DND-41 (cell line): ENCODE results near the gene ENHO.

ENCODE experiments used
- ATAC-seq: fragments of 200-7000 bp; cut with Tn5 transposase; 3 replicates; pipeline ENCODE4 v1.9.1; 2021; ENCODE audit warnings: low read depth; ENCODE audit not compliant: insufficient read depth
- DNase-seq: peaks from one replicate; pipeline ENCODE4 v3.0.0-alpha.2; 2020
- H2AFZ ChIP-seq: 2 replicates; pipeline ENCODE4 v1.6.0; 2012; ENCODE audit warnings: low read depth, low read length
- H3K27ac ChIP-seq: 2 replicates; pipeline ENCODE4 v1.5.1; 2012; ENCODE audit warnings: low read length, inconsistent platforms
- H3K27me3 ChIP-seq: fragments of 200-600 bp; sonication (generic); 2 replicates; pipeline ENCODE4 v1.6.0; 2012; ENCODE audit warnings: low read length, mild to moderate bottlenecking, inconsistent platforms; ENCODE audit not compliant: insufficient read depth, poor library complexity
- H3K36me3 ChIP-seq: 2 replicates; pipeline ENCODE4 v1.5.1; 2012; ENCODE audit warnings: low read length, inconsistent platforms; ENCODE audit not compliant: insufficient read depth
- H3K4me1 ChIP-seq: 2 replicates; pipeline ENCODE4 v1.5.1; 2012; ENCODE audit warnings: mild to moderate bottlenecking, low read length; ENCODE audit not compliant: insufficient read depth
- H3K4me2 ChIP-seq: 2 replicates; pipeline ENCODE4 v1.6.0; 2012; ENCODE audit warnings: mild to moderate bottlenecking, moderate library complexity, low read length, inconsistent platforms; ENCODE audit not compliant: insufficient read depth
- H3K4me3 ChIP-seq, 2 experiments: fragments of 200-600 bp in 1 of 2; shearing (Covaris generic) in 1 of 2; 2 replicates each; pipeline ENCODE4 v1.5.1; 2012 to 2016; ENCODE audit warnings: inconsistent platforms in 2 of 2, low read length in 2 of 2, mild to moderate bottlenecking in 2 of 2, low read depth in 1 of 2, moderate library complexity in 1 of 2
- H3K79me2 ChIP-seq: 2 replicates; pipeline ENCODE4 v1.6.0; 2012; ENCODE audit warnings: low read length, inconsistent platforms; ENCODE audit not compliant: insufficient read depth
- H3K9ac ChIP-seq: 2 replicates; pipeline ENCODE4 v1.6.0; 2012; ENCODE audit warnings: low read depth, mild to moderate bottlenecking, inconsistent platforms, low read length, moderate library complexity
- H3K9me3 ChIP-seq: 2 replicates; pipeline ENCODE4 v1.5.1; 2012; ENCODE audit warnings: low read length, moderate library complexity, mild to moderate bottlenecking, inconsistent platforms; ENCODE audit not compliant: insufficient read depth, severe bottlenecking
- H4K20me1 ChIP-seq: 2 replicates; pipeline ENCODE4 v1.6.0; 2012; ENCODE audit warnings: low read length; ENCODE audit not compliant: insufficient read depth
- CTCF ChIP-seq: IDR thresholded peaks from 2 replicates; pipeline ENCODE4 v1.5.1; 2012; ENCODE audit warnings: borderline replicate concordance, low read length, moderate library complexity, mild to moderate bottlenecking; ENCODE audit not compliant: poor library complexity, severe bottlenecking; ENCODE audit errors: extremely low read depth
- EZH2 ChIP-seq: IDR thresholded peaks from 3 replicates; pipeline ENCODE4 v1.6.1; 2012; ENCODE audit warnings: borderline replicate concordance, low read depth, mild to moderate bottlenecking, moderate library complexity, low read length, inconsistent platforms; ENCODE audit not compliant: severe bottlenecking

ENHO gene

GRCh38 chr9:34570809-34571480, 48.2 kb upstream of the ENHO start:
- ATAC-seq (no peak), DNase-seq (no peak)
- Histone ChIP-seq H3K36me3 (no peaks in the 10 kb centered on the region), H3K27ac (no peak overlapping the region), H3K4me1 (no peaks in the 10 kb centered on the region), H4K20me1 (no peaks in the 10 kb centered on the region; the same call in 1 of the 2 replicates), H3K4me2 (no peak overlapping the region), H3K9ac (no peak overlapping the region), H2AFZ (no peak overlapping the region), H3K79me2 (no peaks in the 10 kb centered on the region), H3K4me3 (no peak overlapping the region), H3K27me3 (peaks cover 8% of the 10 kb centered on the region), H3K9me3 (no peaks in the 10 kb centered on the region)
- no peak for TF ChIP-seq CTCF
- TF ChIP-seq EZH2, result no peak

- Histone ChIP-seq H3K27ac (no peak overlapping the region), H2AFZ (no peak overlapping the region), H3K4me3 (no peak overlapping the region), H3K9ac (no peak overlapping the region), H3K4me2 (no peak overlapping the region), H3K4me1 (no peaks in the 10 kb centered on the region), H3K79me2 (no peaks in the 10 kb centered on the region), H3K36me3 (no peaks in the 10 kb centered on the region), H3K27me3 (peaks cover 5% of the 10 kb centered on the region), H3K9me3 (no peaks in the 10 kb centered on the region), H4K20me1 (no peaks in the 10 kb centered on the region; the same call in 1 of the 2 replicates)
- no peak for ATAC-seq
- TF ChIP-seq CTCF, result no peak
- no peak for TF ChIP-seq EZH2
- no peak for DNase-seq
Measured at GRCh38 chr9:34570376-34570775, 47.6 kb upstream of the ENHO start.

GRCh38 chr9:34568774-34569173, 46.0 kb upstream of the ENHO start:
- Histone ChIP-seq H3K4me2 (no peak overlapping the region), H3K27ac (no peak overlapping the region), H3K4me1 (no peaks in the 10 kb centered on the region), H2AFZ (no peak overlapping the region), H3K27me3 (peaks cover 5% of the 10 kb centered on the region), H3K9ac (no peak overlapping the region), H3K4me3 (no peak overlapping the region), H3K36me3 (no peaks in the 10 kb centered on the region), H3K9me3 (no peaks in the 10 kb centered on the region), H3K79me2 (no peaks in the 10 kb centered on the region), H4K20me1 (no peaks in the 10 kb centered on the region; the same call in 1 of the 2 replicates)
- no peak for DNase-seq
- no peak for ATAC-seq
- TF ChIP-seq CTCF, result no peak
- no peak for TF ChIP-seq EZH2
